HG03135 (cell line): ENCODE results near the gene NRF1.

Source experiments
- ATAC-seq: cut with Tn5 transposase; IDR thresholded peaks from one replicate; pipeline ENCODE4 v1.9.1; 2021; ENCODE audit warnings: mild to moderate bottlenecking, moderate library complexity; ENCODE audit not compliant: unreplicated experiment

The NRF1 gene

DNA sequence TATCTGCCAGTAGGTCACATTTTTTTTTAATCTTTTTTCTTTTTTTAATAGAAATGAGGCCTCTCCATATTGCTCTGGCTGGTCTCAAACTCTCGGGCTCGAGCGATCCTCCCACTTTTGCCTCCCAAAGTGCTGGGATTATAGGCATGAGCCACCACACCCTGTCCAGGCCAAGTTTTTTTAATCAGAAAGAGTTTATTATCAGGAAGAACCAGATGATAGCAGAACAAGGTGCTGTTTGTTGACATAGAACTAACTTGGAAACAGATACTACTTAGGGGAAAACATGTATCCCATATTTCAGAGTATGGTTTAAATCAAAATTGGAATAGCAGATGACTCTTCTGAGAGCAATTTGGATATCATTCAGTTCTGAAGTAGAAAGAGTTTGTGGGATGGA is 118.6 kb downstream of the NRF1 start:
- ATAC-seq = no peak

GRCh38 chr7:129734400-129734799 is 122.9 kb downstream of the NRF1 start:
- ATAC-seq = no peak

DNA sequence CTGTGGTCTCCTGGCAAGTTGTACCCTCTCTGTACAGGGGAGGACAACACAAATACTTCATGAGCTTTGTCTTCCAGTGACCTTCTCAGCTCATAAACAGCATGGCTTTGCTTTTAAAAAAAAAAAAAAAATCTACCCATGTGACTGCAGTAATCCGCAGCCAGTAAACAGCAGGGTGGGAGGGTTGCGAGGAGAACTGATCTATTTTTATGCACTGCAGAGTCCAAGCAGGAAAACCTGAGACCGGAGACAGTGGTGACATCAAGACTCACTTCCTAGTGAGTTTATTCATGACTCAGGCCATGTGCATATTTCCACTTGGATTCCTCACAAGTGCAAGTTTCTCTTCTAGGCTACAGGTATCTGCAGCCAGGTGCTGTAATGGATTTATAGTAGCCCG is 127.9 kb downstream of the NRF1 start:
- ATAC-seq = no peak

DNA sequence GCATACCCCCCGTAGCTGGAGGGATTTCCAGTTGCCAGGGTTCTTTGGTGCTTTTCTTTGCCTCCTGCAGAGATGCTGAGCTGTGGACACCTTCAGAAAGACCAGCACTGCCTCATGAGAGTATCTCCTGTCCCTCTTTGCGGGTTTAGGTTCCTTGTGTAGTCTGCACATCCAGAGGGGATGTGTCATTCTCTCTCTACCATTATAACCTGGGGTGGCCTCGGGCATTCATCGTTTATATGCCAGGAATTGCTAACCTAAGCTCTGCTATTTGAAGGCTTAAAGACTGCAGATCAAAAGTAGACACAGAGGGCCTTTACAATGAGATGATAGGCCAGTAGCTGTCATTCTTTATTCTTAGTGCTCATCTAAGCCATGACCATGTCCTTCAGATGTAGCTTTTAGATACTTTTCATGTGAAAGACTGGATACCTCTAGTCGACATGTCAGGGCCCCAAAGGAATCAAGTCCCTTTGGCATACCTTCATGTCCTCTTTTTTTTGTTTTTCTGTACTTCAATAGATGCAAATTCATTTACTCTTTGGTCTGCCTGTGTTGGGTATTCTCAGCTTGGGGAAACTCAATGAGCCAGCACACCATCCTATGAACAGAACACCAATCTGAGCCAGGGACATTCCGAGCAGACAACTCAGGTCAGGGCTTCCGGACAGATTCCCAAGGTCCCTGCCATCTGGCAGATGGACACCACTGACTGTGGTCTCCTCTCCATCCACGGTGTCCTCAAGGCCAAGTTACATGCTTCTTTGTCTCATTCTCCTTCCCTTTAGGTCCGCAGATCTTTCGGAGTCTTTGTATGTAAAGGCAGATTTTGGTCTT is 129.3 kb downstream of the NRF1 start:
- no peak for ATAC-seq

- ATAC-seq = no peak
These were observed 130.3 kb downstream of the NRF1 start for GRCh38 chr7:129741743-129742213.

DNA sequence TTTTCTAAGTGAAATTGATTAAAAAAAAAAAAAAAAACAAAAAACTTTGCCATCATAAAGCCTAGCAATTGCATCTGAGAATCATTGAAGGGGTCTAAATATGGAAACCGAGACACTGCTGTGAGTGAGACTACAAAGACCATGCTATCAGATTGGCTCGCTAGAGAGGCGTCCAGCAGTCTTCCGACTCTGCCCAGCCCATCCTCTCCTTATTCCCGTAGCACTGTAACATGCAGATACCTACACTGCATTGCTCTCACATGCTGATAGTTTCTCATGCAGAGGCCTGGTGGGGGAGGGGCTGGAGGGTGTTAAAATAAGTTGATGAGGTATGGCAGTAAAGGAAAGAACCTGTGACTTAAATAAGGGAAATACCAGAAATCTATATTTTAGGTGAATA is 130.7 kb downstream of the NRF1 start:
- no peak for ATAC-seq

- no peak for ATAC-seq
These were observed 135.5 kb downstream of the NRF1 start for GRCh38 chr7:129746857-129747529.

GRCh38 chr7:129748356-129749109 is 137.0 kb downstream of the NRF1 start:
- ATAC-seq = no peak

DNA sequence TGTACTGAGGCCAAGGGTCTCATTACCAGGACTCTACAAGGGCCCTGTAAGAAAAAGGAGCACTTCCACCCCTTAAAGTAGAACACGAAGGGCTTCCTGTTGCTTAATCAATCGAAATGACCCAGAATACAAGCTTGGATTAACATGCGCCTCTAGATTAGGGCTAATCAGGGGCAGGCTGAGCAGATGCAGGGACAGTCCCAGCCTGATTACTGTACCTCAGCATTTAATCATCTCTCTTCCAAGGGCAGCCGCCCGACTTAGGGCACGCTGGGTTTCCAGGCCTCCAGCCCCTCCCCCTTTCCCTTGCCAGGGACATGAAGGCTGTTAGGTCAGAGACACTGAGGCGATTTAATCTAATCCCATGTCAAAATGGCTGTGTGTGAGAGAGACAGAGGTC is 138.6 kb downstream of the NRF1 start:
- no peak for ATAC-seq

GRCh38 chr7:129750501-129750900 is 139.0 kb downstream of the NRF1 start:
- no peak for ATAC-seq

DNA sequence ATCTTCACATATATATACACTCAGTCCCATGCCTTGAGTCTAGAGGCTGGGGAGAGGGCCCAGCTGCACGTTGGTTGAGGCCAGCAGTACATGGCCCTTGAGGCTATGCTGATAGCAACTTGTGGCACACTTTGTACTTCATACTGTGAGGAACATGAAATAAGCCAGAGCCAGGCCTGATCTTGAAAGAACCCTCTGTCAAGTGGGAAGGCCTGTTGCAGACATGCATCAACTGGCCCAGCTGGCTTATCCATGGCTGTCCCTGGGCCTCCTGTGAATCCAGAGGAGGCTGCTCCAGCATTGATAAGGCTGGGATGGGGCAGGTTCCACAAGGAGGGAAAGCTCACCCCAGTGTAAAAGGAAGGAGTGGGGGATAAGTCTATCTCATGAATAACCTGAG is 140.4 kb downstream of the NRF1 start:
- no peak for ATAC-seq

DNA sequence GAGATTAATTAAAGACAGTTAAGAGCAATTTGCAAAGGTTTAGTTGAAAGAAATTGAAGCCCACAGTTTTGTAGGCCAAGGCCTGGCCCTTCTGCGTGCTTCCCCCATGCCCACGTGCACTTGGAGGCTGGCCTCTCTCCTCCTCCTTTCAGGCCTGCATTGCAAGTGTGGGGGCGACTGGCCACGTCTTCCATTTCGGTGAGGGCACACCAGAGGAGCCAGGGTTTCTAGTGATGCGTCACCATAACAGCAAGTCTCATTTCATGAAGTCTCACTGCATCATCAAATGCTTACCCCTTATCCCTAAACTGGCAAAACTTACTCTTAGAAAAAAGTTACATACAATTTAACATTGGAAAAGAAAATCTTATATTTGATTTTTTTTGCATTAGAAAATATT is 141.2 kb downstream of the NRF1 start:
- ATAC-seq = no peak

DNA sequence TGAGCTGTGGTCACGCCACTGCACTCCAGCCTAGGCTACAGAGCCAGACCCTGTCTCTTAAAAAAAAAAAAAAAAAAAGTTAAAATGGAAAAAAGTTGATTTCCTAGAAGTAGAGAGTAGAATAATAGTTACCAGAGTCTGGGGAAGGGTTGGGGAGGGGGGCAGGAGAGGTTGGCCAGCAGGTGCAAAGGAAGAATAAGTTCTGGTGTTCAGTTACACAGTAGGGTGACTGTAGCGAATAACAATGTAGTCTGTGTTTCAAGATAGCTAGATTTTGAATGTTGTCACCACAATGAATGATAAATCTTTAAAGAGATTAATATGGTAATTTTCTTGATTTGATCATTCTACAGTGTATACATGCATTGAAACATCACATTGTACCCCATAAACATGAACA is 142.9 kb downstream of the NRF1 start:
- no peak for ATAC-seq

DNA sequence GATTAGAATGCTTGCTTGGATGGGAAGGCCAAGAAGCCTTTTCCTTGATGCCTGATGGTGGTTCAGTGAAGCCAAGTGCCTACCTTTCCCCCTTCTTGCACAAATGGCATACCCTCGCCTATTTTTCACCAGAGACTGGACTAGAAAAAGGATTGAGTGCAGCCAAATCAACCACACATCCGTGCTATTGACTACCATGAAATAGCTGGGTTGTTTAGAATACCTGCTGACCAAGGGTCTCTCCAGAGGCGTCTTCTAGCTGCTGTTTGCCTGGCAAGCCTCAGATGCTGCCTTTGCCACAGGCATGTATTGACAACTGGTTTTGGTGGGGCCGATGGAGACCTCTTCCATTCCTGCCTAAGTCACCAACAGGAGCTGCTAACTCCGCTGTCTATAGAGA is 146.5 kb downstream of the NRF1 start:
- no peak for ATAC-seq

- no peak for ATAC-seq
These were observed 151.0 kb downstream of the NRF1 start for GRCh38 chr7:129762387-129762969.

- no peak for ATAC-seq
These were observed 152.9 kb downstream of the NRF1 start for GRCh38 chr7:129764247-129765084.

GRCh38 chr7:129765352-129765751 is 153.8 kb downstream of the NRF1 start:
- no peak for ATAC-seq

- no peak for ATAC-seq
These were observed 155.8 kb downstream of the NRF1 start for GRCh38 chr7:129767120-129768015.

DNA sequence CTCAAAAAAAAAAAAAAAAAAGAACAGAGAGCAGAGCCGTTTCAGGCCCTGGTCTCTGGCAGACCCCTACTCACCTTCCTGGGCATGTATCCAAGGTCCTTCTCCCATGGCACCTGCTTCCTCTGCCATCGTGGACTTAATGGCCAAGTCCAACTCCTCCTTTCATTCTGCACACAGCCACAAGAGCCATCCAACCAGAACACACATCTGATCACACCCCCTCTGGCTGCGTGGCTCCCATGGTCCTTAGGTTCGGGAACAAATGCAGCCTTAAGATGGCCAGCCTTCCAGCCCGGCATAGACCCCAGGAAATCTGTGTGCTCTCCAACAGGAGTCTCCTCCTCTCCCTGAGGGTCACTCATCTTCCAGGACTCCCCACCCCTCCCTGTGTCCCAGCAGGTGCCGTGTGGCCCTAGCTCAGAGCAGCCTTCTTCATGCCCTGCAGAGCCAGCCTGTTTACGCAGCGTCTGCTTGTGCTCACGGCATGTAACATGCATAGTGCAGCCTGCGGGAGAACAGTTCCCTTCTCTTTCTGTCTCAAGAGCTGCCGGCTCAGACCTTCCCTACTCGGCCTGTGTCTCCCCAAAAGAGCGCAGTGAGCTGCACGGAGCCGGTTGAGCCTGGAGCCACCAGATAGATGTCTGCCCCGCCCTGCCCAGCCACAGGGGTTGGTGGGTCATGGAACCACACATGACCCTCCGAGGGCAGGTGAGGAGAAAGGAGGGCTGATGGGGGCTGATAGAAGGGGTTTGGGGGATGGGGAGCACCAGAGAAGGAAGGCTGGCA is 157.3 kb downstream of the NRF1 start:
- ATAC-seq = no peak
